ENCODE results near the gene ASB1.
A peak's percentile ranks its signal among the peaks of the same experiment; 100 is the strongest.

ASB1 gene

DNA sequence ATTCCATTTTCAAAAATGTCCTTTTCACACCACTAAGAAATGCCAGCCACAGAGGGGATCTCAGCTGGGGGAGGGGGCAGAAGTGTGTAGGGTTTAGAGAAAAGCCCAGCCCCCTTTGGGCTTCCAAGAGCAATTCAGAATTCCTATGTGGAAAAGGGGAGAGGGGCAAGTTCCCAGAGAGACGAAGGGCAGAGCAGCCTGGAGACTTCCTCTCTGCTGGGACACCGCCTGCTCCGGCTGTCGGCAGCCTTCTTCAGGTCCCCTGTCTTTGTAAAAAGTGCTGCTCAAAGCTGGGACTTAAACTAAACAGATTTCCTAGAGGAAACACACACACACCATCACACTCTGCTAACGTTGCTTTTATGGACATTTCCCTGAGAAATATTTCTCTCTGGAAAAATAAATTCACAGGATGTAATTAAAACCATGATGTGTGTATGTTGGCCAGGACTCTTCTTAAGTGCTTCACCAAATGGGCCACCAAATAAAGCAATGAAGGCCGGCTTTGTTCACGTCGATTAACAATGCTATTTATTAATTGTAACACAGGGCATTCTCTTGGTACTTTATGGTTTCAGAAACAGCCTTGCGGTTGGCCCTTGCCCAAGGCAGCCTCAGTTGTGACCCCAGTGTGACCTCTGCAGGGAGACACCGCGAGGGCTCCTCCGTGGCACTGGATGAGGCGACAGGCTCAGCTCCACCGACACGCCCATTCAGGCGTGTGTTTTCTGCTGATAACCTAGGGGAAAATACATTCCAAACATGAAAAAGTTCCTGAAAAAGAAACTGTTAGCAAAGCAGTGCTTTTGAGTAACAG, 5.6 kb upstream of the ASB1 start:
- TF ChIP-seq, protein P1, sequence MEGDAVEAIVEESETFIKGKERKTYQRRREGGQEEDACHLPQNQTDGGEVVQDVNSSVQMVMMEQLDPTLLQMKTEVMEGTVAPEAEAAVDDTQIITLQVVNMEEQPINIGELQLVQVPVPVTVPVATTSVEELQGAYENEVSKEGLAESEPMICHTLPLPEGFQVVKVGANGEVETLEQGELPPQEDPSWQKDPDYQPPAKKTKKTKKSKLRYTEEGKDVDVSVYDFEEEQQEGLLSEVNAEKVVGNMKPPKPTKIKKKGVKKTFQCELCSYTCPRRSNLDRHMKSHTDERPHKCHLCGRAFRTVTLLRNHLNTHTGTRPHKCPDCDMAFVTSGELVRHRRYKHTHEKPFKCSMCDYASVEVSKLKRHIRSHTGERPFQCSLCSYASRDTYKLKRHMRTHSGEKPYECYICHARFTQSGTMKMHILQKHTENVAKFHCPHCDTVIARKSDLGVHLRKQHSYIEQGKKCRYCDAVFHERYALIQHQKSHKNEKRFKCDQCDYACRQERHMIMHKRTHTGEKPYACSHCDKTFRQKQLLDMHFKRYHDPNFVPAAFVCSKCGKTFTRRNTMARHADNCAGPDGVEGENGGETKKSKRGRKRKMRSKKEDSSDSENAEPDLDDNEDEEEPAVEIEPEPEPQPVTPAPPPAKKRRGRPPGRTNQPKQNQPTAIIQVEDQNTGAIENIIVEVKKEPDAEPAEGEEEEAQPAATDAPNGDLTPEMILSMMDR (IDR thresholded peaks at IDR 0.05; ENCODE audit: low read depth, low read length) = no peak
- H3K4me3 ChIP-seq (ENCODE audit: low read depth, low read length) = no peak overlapping the region

DNA sequence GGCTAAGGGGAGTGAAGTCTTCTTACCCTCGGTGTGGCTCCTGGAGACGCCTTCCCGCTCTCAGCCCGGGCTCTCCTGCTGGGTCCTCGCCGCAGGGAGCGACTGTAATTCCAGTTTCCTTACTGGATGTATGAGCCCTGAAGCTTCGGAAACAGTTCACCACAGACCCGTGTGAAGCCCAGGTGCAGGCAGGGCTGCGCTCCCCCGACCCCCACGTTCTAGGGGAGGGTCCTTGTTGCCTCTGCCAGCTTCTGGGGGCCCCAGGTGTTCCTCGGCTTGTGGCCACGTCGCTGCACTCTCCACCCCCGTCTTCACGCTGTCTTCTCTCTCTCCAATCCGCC, 5.1 kb upstream of the ASB1 start:
- H3K4me3 ChIP-seq (ENCODE audit: low read depth, low read length) = no peak overlapping the region
- TF ChIP-seq, protein P1 (IDR thresholded peaks at IDR 0.05; ENCODE audit: low read depth, low read length) = no peak

DNA sequence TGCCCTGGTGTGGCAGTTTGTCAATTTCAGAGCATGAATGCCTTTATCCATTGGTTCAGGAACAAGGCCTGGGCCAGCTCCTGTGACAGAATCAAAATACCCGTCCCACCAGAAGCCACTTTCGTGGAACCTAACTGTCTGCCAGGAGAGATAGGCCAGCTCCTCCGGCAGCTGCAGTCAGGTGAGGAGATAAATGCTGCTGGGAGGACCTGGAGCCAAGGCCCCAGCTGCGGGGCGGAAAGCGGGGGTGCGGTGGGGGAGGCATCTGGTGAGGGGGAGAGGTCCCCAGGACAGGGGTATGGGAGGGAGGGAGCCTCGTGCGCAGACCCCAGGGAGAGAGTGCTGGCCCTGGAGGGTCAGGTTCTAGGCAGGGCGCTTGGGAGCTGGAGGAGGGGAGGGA, 4.4 kb upstream of the ASB1 start:
- TF ChIP-seq, protein P1 (IDR thresholded peaks at IDR 0.05; ENCODE audit: low read depth, low read length) = no peak
- H3K4me3 ChIP-seq (ENCODE audit: low read depth, low read length) = no peak overlapping the region

DNA sequence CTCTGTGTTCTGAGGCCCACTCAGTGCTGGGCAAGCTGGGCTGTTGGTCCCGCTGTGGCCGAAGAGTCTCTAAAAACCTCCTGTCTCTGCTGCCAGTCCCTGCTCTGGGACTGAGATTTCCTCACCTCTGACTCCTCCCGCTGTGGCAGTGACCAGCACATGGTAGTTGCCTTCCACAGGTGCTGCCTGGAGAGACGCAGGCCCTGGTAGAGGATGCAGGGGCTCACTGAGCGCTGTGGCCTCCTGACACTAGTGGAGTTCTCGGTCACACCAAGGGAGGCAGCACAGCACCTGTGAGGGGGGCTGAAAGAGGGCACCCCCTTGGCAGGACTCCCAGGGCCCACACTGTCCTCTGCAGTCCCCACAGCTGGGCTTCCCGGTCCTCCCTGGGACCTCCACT, 3.8 kb upstream of the ASB1 start:
- no peak overlapping the region for H3K4me3 ChIP-seq (ENCODE audit: low read depth, low read length)
- TF ChIP-seq, protein P1 (IDR thresholded peaks at IDR 0.05; ENCODE audit: low read depth, low read length) = no peak

DNA sequence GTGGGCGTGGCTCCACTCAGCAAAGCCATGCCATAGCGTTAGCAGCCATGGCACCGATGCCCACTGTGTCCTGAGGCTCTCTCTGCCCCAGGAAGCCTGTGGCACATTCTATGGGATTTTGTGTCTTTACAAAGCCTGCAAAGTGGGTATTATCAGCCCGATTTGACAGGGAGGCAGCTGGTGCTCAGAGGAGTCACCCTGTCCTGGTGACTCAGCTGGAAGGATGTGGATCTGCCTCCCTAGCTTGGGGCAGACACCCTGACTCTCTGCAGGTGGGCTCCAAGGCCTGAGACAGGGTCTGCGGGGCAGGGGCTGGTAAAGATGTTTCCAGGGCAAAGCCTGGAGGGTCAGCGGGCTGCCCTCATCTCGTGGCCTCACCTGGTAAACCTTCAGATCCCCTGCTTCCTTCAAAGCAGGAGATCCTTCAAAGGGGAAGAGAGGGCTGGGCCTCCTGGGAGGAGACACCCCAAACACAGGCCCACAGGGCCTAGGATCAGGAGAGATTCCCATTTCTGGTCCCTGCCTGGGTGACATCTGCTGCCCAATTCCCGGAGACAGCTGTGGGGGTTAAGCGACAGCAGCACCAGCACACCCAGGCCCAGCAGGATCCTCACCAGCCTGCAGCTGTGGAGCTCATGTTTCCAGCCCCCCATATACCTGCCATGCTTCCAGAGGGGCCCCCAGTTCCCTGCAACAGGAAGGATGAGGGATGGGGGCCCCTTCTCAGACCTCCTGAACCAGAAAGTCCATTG, 3.0 kb upstream of the ASB1 start:
- TF ChIP-seq, protein P1 (IDR thresholded peaks at IDR 0.05; ENCODE audit: low read depth, low read length) = no peak
- no peak overlapping the region for H3K4me3 ChIP-seq (ENCODE audit: low read depth, low read length)

DNA sequence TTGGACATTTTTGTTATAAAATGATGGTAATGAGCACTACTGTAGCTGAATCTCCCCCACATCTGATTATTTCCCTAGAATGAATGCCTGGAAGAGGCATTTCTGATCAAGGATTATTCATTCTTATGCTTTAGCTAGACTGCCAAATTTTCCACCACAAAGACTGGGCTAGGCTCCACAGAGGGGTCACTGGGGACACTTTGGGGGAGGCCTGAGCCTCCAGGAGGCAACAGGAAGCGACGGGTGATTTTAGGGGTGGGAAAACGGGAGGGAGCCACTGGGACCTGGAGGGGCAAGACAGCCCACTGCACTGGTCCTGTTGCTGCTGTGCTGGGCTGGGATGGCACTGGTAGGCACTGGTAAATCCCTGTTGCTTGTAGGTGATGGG, 2.4 kb upstream of the ASB1 start:
- H3K4me3 ChIP-seq (ENCODE audit: low read depth, low read length) = no peak overlapping the region
- TF ChIP-seq, protein P1 (IDR thresholded peaks at IDR 0.05; ENCODE audit: low read depth, low read length) = no peak

DNA sequence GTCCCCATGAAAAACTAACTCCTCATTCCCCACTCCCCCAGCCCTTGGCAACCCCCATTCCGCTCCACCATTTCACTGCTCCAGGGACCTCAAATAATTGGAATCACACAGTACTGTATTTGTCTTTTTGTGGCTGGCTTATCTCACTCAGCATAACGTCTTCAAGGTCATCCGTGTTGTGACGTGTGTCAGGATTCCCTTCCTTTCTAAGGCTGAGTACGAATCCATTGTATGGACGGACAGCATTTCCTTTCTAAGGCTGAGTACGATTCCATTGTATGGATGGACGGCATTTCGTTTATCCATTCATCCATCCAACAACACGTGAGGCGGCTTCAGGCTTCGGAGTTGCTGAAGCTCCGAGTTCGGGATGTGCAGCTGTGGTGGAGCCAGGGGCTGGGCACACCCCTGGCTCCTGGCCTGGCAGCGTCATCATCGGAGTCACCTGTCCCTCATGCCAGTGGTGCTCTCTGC, 1.2 kb upstream of the ASB1 start:
- peak overlapping the region; percentile 97 for H3K4me3 ChIP-seq (ENCODE audit: low read depth, low read length)
- TF ChIP-seq, protein P1 (IDR thresholded peaks at IDR 0.05; ENCODE audit: low read depth, low read length) = no peak

All from WI38 (cell line).